Keratinocyte (primary cell): Measurements from ENCODE around the gene KLC4. TPM values are rescaled to one million over a fixed set of nuclear protein-coding genes. Genes with fewer than 3 reads are reported as not detected.

ENCODE experiments used
- DNase-seq: peaks from one replicate; pipeline ENCODE4 v3.0.0-alpha.2; 2011; ENCODE audit warnings: low read depth, missing footprints, low spot score
- FAIRE-seq: peaks from 2 replicates; lab custom pipeline; 2011; peaks lifted over from hg19 to GRCh38; lab: Jason Lieb, UNC
- H2AFZ ChIP-seq: 2 replicates; pipeline ENCODE4 v1.6.0; 2012; ENCODE audit warnings: low read length, control low read depth, inconsistent platforms; ENCODE audit not compliant: control insufficient read depth
- H3K27ac ChIP-seq: 2 replicates; pipeline ENCODE4 v1.5.1; 2011; ENCODE audit warnings: low read length; ENCODE audit not compliant: control insufficient read depth, insufficient read depth
- H3K27me3 ChIP-seq: 3 replicates; pipeline ENCODE4 v1.6.0; 2011; ENCODE audit warnings: low read length; ENCODE audit not compliant: control insufficient read depth, insufficient read depth; ENCODE audit errors: extremely low read depth
- H3K36me3 ChIP-seq, 2 experiments: 2 replicates in 1 of 2; 3 replicates in 1 of 2; pipeline ENCODE4 v1.5.1; 2011; ENCODE audit warnings: low read length in 2 of 2, mild to moderate bottlenecking in 1 of 2; ENCODE audit not compliant: control insufficient read depth in 2 of 2, insufficient read depth in 2 of 2; ENCODE audit errors: extremely low read depth in 1 of 2
- H3K4me1 ChIP-seq: 3 replicates; pipeline ENCODE4 v1.5.1; 2011; ENCODE audit warnings: low read length; ENCODE audit not compliant: control insufficient read depth, insufficient read depth; ENCODE audit errors: extremely low read depth
- H3K4me2 ChIP-seq: 3 replicates; pipeline ENCODE4 v1.6.0; 2011; ENCODE audit warnings: low read depth, low read length; ENCODE audit not compliant: control insufficient read depth, insufficient read depth; ENCODE audit errors: extremely low read depth
- H3K4me3 ChIP-seq, 3 experiments: fragments of 200-600 bp in 1 of 3; sonication (generic) in 1 of 3; 2 replicates in 2 of 3; 3 replicates in 1 of 3; pipeline ENCODE4 v1.5.1; 2011 to 2016; ENCODE audit warnings: low read length in 3 of 3, mild to moderate bottlenecking in 3 of 3, control low read depth in 2 of 3, inconsistent platforms in 1 of 3, low read depth in 1 of 3, mixed read lengths in 1 of 3, mixed run types in 1 of 3, moderate library complexity in 1 of 3; ENCODE audit not compliant: control insufficient read depth in 2 of 3, insufficient read depth in 2 of 3; ENCODE audit errors: extremely low read depth in 1 of 3
- H3K79me2 ChIP-seq: 2 replicates; pipeline ENCODE4 v1.6.0; 2012; ENCODE audit warnings: low read length; ENCODE audit not compliant: control insufficient read depth, insufficient read depth
- H3K9ac ChIP-seq: 3 replicates; pipeline ENCODE4 v1.6.0; 2011; ENCODE audit warnings: low read length; ENCODE audit not compliant: control insufficient read depth, insufficient read depth; ENCODE audit errors: extremely low read depth
- H3K9me1 ChIP-seq: 3 replicates; pipeline ENCODE4 v1.6.0; 2011; ENCODE audit warnings: low read length; ENCODE audit not compliant: control insufficient read depth, insufficient read depth; ENCODE audit errors: extremely low read depth
- H3K9me3 ChIP-seq: 2 replicates; pipeline ENCODE4 v1.5.1; 2012; ENCODE audit warnings: low read depth, low read length; ENCODE audit not compliant: control insufficient read depth
- H4K20me1 ChIP-seq: 3 replicates; pipeline ENCODE4 v1.6.0; 2011; ENCODE audit warnings: low read length; ENCODE audit not compliant: control insufficient read depth, insufficient read depth; ENCODE audit errors: extremely low read depth
- CTCF ChIP-seq, 3 experiments: IDR thresholded peaks in 1 of 3; conservative IDR thresholded peaks in 1 of 3; optimal IDR thresholded peaks in 1 of 3; 2 replicates in 2 of 3; 3 replicates in 1 of 3; pipeline versions ENCODE3 to v1.5.1; 2011; ENCODE audit warnings: low read length in 3 of 3, mild to moderate bottlenecking in 3 of 3, moderate library complexity in 2 of 3, control low read depth in 1 of 3, inconsistent platforms in 1 of 3; ENCODE audit not compliant: insufficient read depth in 2 of 3; ENCODE audit errors: extremely low read depth in 1 of 3
- EZH2 ChIP-seq: IDR thresholded peaks from one replicate; pipeline ENCODE4 v1.6.1; 2012; ENCODE audit warnings: inconsistent platforms, mild to moderate bottlenecking, low read length, moderate library complexity
- dilution Hi-C: fragments of 300-500 bp; cut with MboI; formaldehyde crosslinking; loops from one replicate; pipeline ENCODE4 v1.7.0; 2020; ENCODE audit warnings: low sequenced_read_pairs; ENCODE audit not compliant: extremely low pct_ligation_motif_present
- polyA plus RNA-seq, 5 experiments: library from polyadenylated mRNA; depleted of rRNA in 3 of 5; stranded (reverse) in 3 of 5; stranded (forward) in 1 of 5; unstranded in 1 of 5; fragments of >200 nt; gene quantifications; 1 replicate in 1 of 5; 2 replicates in 3 of 5; 3 replicates in 1 of 5; pipeline versions ENCODE4 v1.2.1 to v1.2.3, GENCODE V29; 2011 to 2012; ENCODE audit warnings: missing spikeins in 2 of 5, low read depth in 1 of 5, low replicate concordance in 1 of 5

The KLC4 gene
- polyA plus RNA-seq, 1 donor (not counting 4 experiments of a cell fraction or from before 2014, with no cell fraction given) = 8.8 TPM

- H3K79me2 ChIP-seq = peaks cover 10% of the 10 kb centered on the region
- H3K9me3 ChIP-seq = no peaks in the 10 kb centered on the region
- no peaks in the 10 kb centered on the region for H3K9me1 ChIP-seq
- no peak overlapping the region for H3K27ac ChIP-seq
- no peak for FAIRE-seq
- peaks cover 15% of the 10 kb centered on the region for H3K4me1 ChIP-seq
- H3K9ac ChIP-seq = no peak overlapping the region
- no peak overlapping the region for H3K4me2 ChIP-seq
- peaks cover 23 to 35% of the 10 kb centered on the region in 2 experiments for H3K36me3 ChIP-seq
- H3K27me3 ChIP-seq = no peaks in the 10 kb centered on the region
- no peak for TF ChIP-seq CTCF (optimal IDR thresholded peaks at IDR 0.05 in 1 of 3, IDR thresholded peaks at IDR 0.05 in 1 of 3, conservative IDR thresholded peaks at IDR 0.05 in 1 of 3; ENCODE audit: extremely low read depth in 1 of 3, insufficient read depth in 2 of 3, low read length in 3 of 3)
- no peak for TF ChIP-seq EZH2
- dilution Hi-C loops = no loop called here
- no peaks in the 10 kb centered on the region for H4K20me1 ChIP-seq
- no peak overlapping the region for H2AFZ ChIP-seq
- no peak for DNase-seq
- no peak overlapping the region for H3K4me3 ChIP-seq
Measured at GRCh38 chr6:43050981-43051380, 8.4 kb upstream of the KLC4 start.

GRCh38 chr6:43052225-43052841, 7.1 kb upstream of the KLC4 start:
- Histone ChIP-seq H3K27ac (no peak overlapping the region), H3K36me3 (peaks cover 17 to 31% of the 10 kb centered on the region in 2 experiments), H2AFZ (no peak overlapping the region), H3K4me1 (peaks cover 15% of the 10 kb centered on the region), H3K9ac (no peak overlapping the region), H3K9me3 (no peaks in the 10 kb centered on the region), H3K9me1 (no peaks in the 10 kb centered on the region), H3K4me3 (no peak overlapping the region), H3K27me3 (no peaks in the 10 kb centered on the region), H3K79me2 (peaks cover 10% of the 10 kb centered on the region), H3K4me2 (peak overlapping the region; percentile 95), H4K20me1 (no peaks in the 10 kb centered on the region)
- FAIRE-seq (no peak), DNase-seq (no peak)
- no peak for TF ChIP-seq EZH2
- no peak for TF ChIP-seq CTCF (optimal IDR thresholded peaks at IDR 0.05 in 1 of 3, IDR thresholded peaks at IDR 0.05 in 1 of 3, conservative IDR thresholded peaks at IDR 0.05 in 1 of 3; ENCODE audit: extremely low read depth in 1 of 3, insufficient read depth in 2 of 3, low read length in 3 of 3)
- dilution Hi-C loops = no loop called here
